ENCODE measurements around the gene TNK1. TPM values are rescaled to one million over a fixed set of nuclear protein-coding genes. Genes with fewer than 3 reads are reported as not detected.

Gene TNK1
- total RNA-seq, 2 donors from 2014 or later = 11.0 to 11.7 TPM

- no peak for DNase-seq
- WGBS, 2 experiments (ENCODE audit: insufficient coverage in 1 of 2, insufficient read length in 1 of 2) = 85 to 89% methylated on average over 8 to 18 of the region's 18 CpGs
- no peaks in the 10 kb centered on the region for H3K27me3 ChIP-seq (ENCODE audit: control insufficient read depth, insufficient read depth, low read length, poor library complexity, severe bottlenecking)
- TF ChIP-seq CTCF (conservative IDR thresholded peaks at IDR 0.05) = no peak
- no peak overlapping the region for H3K4me3 ChIP-seq (ENCODE audit: low read length)
- no peaks in the 10 kb centered on the region for H3K4me1 ChIP-seq (ENCODE audit: control insufficient read depth, insufficient read depth, low read length)
- no peak overlapping the region for H3K27ac Mint-ChIP-seq
- no peak overlapping the region for H3K9ac ChIP-seq (ENCODE audit: extremely low read depth, low read length, poor library complexity, severe bottlenecking)
- H3K9me3 Mint-ChIP-seq = no peaks in the 10 kb centered on the region
- H3K27me3 Mint-ChIP-seq (ENCODE audit: insufficient read depth) = peaks cover 2% of the 10 kb centered on the region
- no peaks in the 10 kb centered on the region for H3K36me3 ChIP-seq (ENCODE audit: control insufficient read depth, insufficient read depth, low read length)
- H3K27ac ChIP-seq (ENCODE audit: low read depth, low read length) = no peak overlapping the region
- no peaks in the 10 kb centered on the region for H3K36me3 Mint-ChIP-seq (ENCODE audit: low read depth)
- peaks cover 9% of the 10 kb centered on the region for H3K4me1 Mint-ChIP-seq
- H3K9me3 ChIP-seq (ENCODE audit: control insufficient read depth, low read length) = no peaks in the 10 kb centered on the region
- H3K4me3 Mint-ChIP-seq = no peak overlapping the region
Measured at GRCh38 chr17:7346761-7347614, 33.9 kb upstream of the TNK1 start.

- no peaks in the 10 kb centered on the region for H3K9me3 Mint-ChIP-seq
Measured at GRCh38 chr17:7347630-7348477, 33.0 kb upstream of the TNK1 start.

More at GRCh38 chr17:7347630-7348477, 33.0 kb upstream of the TNK1 start:
- Histone ChIP-seq H3K27ac (ENCODE audit: low read depth, low read length) (no peak overlapping the region), H3K4me1 (ENCODE audit: control insufficient read depth, insufficient read depth, low read length) (peaks cover 2% of the 10 kb centered on the region), H3K4me3 (ENCODE audit: low read length) (no peak overlapping the region), H3K9ac (ENCODE audit: extremely low read depth, low read length, poor library complexity, severe bottlenecking) (no peak overlapping the region), H3K9me3 (ENCODE audit: control insufficient read depth, low read length) (no peaks in the 10 kb centered on the region), H3K27me3 (ENCODE audit: control insufficient read depth, insufficient read depth, low read length, poor library complexity, severe bottlenecking) (no peaks in the 10 kb centered on the region), H3K36me3 (ENCODE audit: control insufficient read depth, insufficient read depth, low read length) (no peaks in the 10 kb centered on the region)
- Mint-ChIP-seq H3K36me3 (ENCODE audit: low read depth) (no peaks in the 10 kb centered on the region), H3K4me3 (no peak overlapping the region), H3K4me1 (peaks cover 15% of the 10 kb centered on the region), H3K27ac (no peak overlapping the region), H3K27me3 (ENCODE audit: insufficient read depth) (peaks cover 7% of the 10 kb centered on the region)
- 86 to 94% methylated on average over 10 to 19 of the region's 19 CpGs for WGBS, 2 experiments (ENCODE audit: insufficient coverage in 1 of 2, insufficient read length in 1 of 2)
- DNase-seq = peak; percentile 41
- no peak for TF ChIP-seq CTCF (conservative IDR thresholded peaks at IDR 0.05)

All from endodermal cell (in vitro differentiated cells).